ENCODE results near the gene BPIFB2. TPM values are rescaled to one million over a fixed set of nuclear protein-coding genes. Genes with fewer than 3 reads are reported as not detected.

Gene BPIFB2
- polyA plus RNA-seq, 1 donor (not counting 4 experiments of a cell fraction or from before 2014, with no cell fraction given): not detected

DNA sequence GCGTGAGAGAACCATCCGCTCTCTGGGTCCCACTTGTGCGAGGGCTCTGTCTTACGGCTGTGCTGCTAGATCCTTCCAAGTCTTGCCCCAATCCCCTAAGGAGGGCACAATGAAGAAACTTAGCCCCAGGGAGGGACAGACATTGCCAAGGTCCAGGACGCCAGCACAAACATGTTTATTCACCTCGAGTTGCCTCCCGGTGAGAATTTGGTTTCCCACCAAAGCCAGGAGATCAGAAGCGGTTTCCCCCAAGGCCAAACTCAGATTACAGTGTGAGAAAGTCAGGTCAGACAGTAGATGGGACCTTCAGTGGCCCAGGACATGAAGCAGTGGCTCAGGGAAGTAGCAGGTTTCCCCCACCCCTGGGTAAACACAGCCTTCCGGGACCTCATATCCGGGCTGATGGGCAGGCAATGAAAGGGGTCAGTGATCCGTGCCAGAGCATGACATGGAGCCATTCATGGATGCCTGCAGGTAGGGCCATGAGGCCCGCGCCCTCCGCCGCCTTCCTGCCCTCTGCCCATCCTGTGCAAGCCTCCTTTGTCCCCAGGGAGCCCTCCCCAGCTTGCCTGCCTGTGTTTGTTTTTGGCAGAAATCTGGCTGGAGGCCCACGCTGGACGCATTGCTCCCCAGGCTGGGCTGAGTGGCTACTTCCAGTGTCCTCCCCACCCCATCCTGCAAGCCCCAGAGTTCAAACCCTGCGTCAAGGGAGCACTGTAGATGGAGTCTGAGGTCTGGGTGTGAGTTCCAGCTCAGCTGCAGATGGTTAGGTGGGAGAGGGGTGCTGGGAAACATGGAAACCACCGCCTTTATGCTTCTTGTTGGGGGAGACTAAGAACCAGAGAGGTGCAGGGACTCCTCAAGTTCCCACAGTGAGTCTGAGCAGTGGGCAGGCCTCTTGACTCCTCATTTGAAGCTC, 2.0 kb downstream of the BPIFB2 start:
- Histone ChIP-seq H4K20me1 (ENCODE audit: control insufficient read depth, extremely low read depth, insufficient read depth, low read length) (no peaks in the 10 kb centered on the region), H3K9me3 (ENCODE audit: control insufficient read depth, low read depth, low read length) (no peaks in the 10 kb centered on the region), H3K27me3 (ENCODE audit: control insufficient read depth, extremely low read depth, insufficient read depth, low read length) (peaks cover 3% of the 10 kb centered on the region), H3K4me2 (ENCODE audit: control insufficient read depth, extremely low read depth, insufficient read depth, low read depth, low read length) (no peak overlapping the region), H2AFZ (ENCODE audit: control insufficient read depth, low read length) (no peak overlapping the region), H3K27ac (ENCODE audit: control insufficient read depth, insufficient read depth, low read length) (no peak overlapping the region), H3K9me1 (ENCODE audit: control insufficient read depth, extremely low read depth, insufficient read depth, low read length) (no peaks in the 10 kb centered on the region), H3K79me2 (ENCODE audit: control insufficient read depth, insufficient read depth, low read length) (no peaks in the 10 kb centered on the region), H3K4me1 (ENCODE audit: control insufficient read depth, extremely low read depth, insufficient read depth, low read length) (no peaks in the 10 kb centered on the region), H3K36me3 (ENCODE audit: control insufficient read depth in 2 of 2, extremely low read depth in 1 of 2, insufficient read depth in 2 of 2, low read length in 2 of 2) (no peaks in the 10 kb centered on the region), H3K4me3 (ENCODE audit: control insufficient read depth in 2 of 3, extremely low read depth in 1 of 3, insufficient read depth in 2 of 3, low read depth in 1 of 3, low read length in 3 of 3) (no peak overlapping the region), H3K9ac (ENCODE audit: control insufficient read depth, extremely low read depth, insufficient read depth, low read length) (no peak overlapping the region)
- no peak for TF ChIP-seq EZH2 (IDR thresholded peaks at IDR 0.05; ENCODE audit: low read length)
- TF ChIP-seq, protein P1, sequence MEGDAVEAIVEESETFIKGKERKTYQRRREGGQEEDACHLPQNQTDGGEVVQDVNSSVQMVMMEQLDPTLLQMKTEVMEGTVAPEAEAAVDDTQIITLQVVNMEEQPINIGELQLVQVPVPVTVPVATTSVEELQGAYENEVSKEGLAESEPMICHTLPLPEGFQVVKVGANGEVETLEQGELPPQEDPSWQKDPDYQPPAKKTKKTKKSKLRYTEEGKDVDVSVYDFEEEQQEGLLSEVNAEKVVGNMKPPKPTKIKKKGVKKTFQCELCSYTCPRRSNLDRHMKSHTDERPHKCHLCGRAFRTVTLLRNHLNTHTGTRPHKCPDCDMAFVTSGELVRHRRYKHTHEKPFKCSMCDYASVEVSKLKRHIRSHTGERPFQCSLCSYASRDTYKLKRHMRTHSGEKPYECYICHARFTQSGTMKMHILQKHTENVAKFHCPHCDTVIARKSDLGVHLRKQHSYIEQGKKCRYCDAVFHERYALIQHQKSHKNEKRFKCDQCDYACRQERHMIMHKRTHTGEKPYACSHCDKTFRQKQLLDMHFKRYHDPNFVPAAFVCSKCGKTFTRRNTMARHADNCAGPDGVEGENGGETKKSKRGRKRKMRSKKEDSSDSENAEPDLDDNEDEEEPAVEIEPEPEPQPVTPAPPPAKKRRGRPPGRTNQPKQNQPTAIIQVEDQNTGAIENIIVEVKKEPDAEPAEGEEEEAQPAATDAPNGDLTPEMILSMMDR (optimal IDR thresholded peaks at IDR 0.05 in 1 of 3, IDR thresholded peaks at IDR 0.05 in 1 of 3, conservative IDR thresholded peaks at IDR 0.05 in 1 of 3; ENCODE audit: extremely low read depth in 1 of 3, insufficient read depth in 2 of 3, low read length in 3 of 3): no peak
- no peak for DNase-seq (ENCODE audit: low read depth, low spot score)
- dilution Hi-C loops (cut with MboI; ENCODE audit: extremely low pct_ligation_motif_present, low sequenced_read_pairs): no loop called here
- no peak for FAIRE-seq

DNA sequence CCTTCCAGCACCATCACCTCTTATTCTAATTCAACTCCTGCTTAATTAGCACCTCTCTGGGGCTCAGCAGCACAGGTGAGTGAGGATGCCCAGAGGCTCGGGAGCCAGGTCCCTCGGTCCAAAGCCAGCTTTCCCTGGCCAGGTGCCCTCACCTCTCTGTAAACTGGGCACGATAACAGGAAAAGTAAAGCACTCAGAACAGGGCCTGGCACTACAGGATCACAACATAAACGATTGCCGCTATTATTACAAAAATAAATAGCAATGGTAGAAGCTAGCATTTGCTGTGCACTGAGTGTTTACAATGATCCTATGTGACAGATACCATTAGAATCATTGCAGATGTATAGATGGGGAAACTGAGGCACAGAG, 2.6 kb downstream of the BPIFB2 start:
- no peak overlapping the region for H3K27ac ChIP-seq (ENCODE audit: control insufficient read depth, insufficient read depth, low read length)
- no peak for DNase-seq (ENCODE audit: low read depth, low spot score)
- FAIRE-seq: no peak
- no peaks in the 10 kb centered on the region for H3K4me1 ChIP-seq (ENCODE audit: control insufficient read depth, extremely low read depth, insufficient read depth, low read length)
- no peak overlapping the region for H3K4me2 ChIP-seq (ENCODE audit: control insufficient read depth, extremely low read depth, insufficient read depth, low read depth, low read length)
- H3K79me2 ChIP-seq (ENCODE audit: control insufficient read depth, insufficient read depth, low read length): no peaks in the 10 kb centered on the region
- no peak for TF ChIP-seq EZH2 (IDR thresholded peaks at IDR 0.05; ENCODE audit: low read length)
- TF ChIP-seq, protein P1 (optimal IDR thresholded peaks at IDR 0.05 in 1 of 3, IDR thresholded peaks at IDR 0.05 in 1 of 3, conservative IDR thresholded peaks at IDR 0.05 in 1 of 3; ENCODE audit: extremely low read depth in 1 of 3, insufficient read depth in 2 of 3, low read length in 3 of 3): no peak
- dilution Hi-C loops (cut with MboI; ENCODE audit: extremely low pct_ligation_motif_present, low sequenced_read_pairs): no loop called here
- no peaks in the 10 kb centered on the region for H3K9me3 ChIP-seq (ENCODE audit: control insufficient read depth, low read depth, low read length)
- no peak overlapping the region for H3K4me3 ChIP-seq (ENCODE audit: control insufficient read depth in 2 of 3, extremely low read depth in 1 of 3, insufficient read depth in 2 of 3, low read depth in 1 of 3, low read length in 3 of 3)
- H3K36me3 ChIP-seq (ENCODE audit: control insufficient read depth in 2 of 2, extremely low read depth in 1 of 2, insufficient read depth in 2 of 2, low read length in 2 of 2): no peaks in the 10 kb centered on the region
- H4K20me1 ChIP-seq (ENCODE audit: control insufficient read depth, extremely low read depth, insufficient read depth, low read length): no peaks in the 10 kb centered on the region
- no peak overlapping the region for H2AFZ ChIP-seq (ENCODE audit: control insufficient read depth, low read length)
- peaks cover 3% of the 10 kb centered on the region for H3K27me3 ChIP-seq (ENCODE audit: control insufficient read depth, extremely low read depth, insufficient read depth, low read length)
- no peaks in the 10 kb centered on the region for H3K9me1 ChIP-seq (ENCODE audit: control insufficient read depth, extremely low read depth, insufficient read depth, low read length)
- H3K9ac ChIP-seq (ENCODE audit: control insufficient read depth, extremely low read depth, insufficient read depth, low read length): no peak overlapping the region

Data from keratinocyte (primary cell).